HG03066 (cell line): ENCODE data around the gene IQCH.
"Not testable (repeated sequence)": the region's sequence is repeated elsewhere in the genome, so short reads cannot be mapped to it uniquely, and the experiment has no call there.

Source experiments
- ATAC-seq: cut with Tn5 transposase; IDR thresholded peaks from one replicate; pipeline ENCODE4 v1.9.1; 2021; ENCODE audit warnings: low read depth; ENCODE audit not compliant: unreplicated experiment

Gene IQCH

GRCh38 chr15:67244971-67245478 is 9.6 kb upstream of the IQCH start:
- ATAC-seq: no peak

- not testable (repeated sequence) for ATAC-seq
Measured at GRCh38 chr15:67246606-67247005, 8.0 kb upstream of the IQCH start.

GRCh38 chr15:67248011-67248505 is 6.5 kb upstream of the IQCH start:
- ATAC-seq: no peak

GRCh38 chr15:67249830-67250229 is 4.8 kb upstream of the IQCH start:
- ATAC-seq: no peak

- no peak for ATAC-seq
Measured at GRCh38 chr15:67251318-67251717, 3.3 kb upstream of the IQCH start.

- no peak for ATAC-seq
Measured at GRCh38 chr15:67253101-67253500, 1.5 kb upstream of the IQCH start.

- ATAC-seq: no peak
Measured at GRCh38 chr15:67253549-67254237, 893 bp upstream of the IQCH start.

GRCh38 chr15:67256051-67256450 is 1.5 kb downstream of the IQCH start:
- ATAC-seq: no peak

- not testable (repeated sequence) for ATAC-seq
Measured at GRCh38 chr15:67258412-67258811, 3.8 kb downstream of the IQCH start.

GRCh38 chr15:67259379-67259778 is 4.8 kb downstream of the IQCH start:
- no peak for ATAC-seq

GRCh38 chr15:67259806-67260205 is 5.2 kb downstream of the IQCH start:
- no peak for ATAC-seq

GRCh38 chr15:67266870-67267269 is 12.3 kb downstream of the IQCH start:
- ATAC-seq: no peak

GRCh38 chr15:67267440-67267839 is 12.9 kb downstream of the IQCH start:
- ATAC-seq: no peak

- no peak for ATAC-seq
Measured at GRCh38 chr15:67267951-67268941, 13.7 kb downstream of the IQCH start.

- no peak for ATAC-seq
Measured at GRCh38 chr15:67274236-67274635, 19.6 kb downstream of the IQCH start.

- ATAC-seq: no peak
Measured at GRCh38 chr15:67276666-67277065, 22.1 kb downstream of the IQCH start.

GRCh38 chr15:67280217-67280616 is 25.6 kb downstream of the IQCH start:
- ATAC-seq: no peak

- ATAC-seq: no peak
Measured at GRCh38 chr15:67281714-67282113, 27.1 kb downstream of the IQCH start.

GRCh38 chr15:67285625-67286024 is 31.0 kb downstream of the IQCH start:
- ATAC-seq: not testable (repeated sequence)

GRCh38 chr15:67286400-67286799 is 31.8 kb downstream of the IQCH start:
- ATAC-seq: not testable (repeated sequence)

GRCh38 chr15:67290319-67290718 is 35.7 kb downstream of the IQCH start:
- no peak for ATAC-seq
